Motor neuron (in vitro differentiated cells): ENCODE measurements around the gene NEDD9. TPM values are rescaled to one million over a fixed set of nuclear protein-coding genes. Genes with fewer than 3 reads are reported as not detected.

ENCODE experiments used
- ATAC-seq, 8 experiments: fragments of 200-7000 bp; cut with Tn5 transposase; replicated peaks in 6 of 8; 2 replicates each; pipeline ENCODE4 v1.8.0; 2021; ENCODE audit warnings: mild to moderate bottlenecking in 8 of 8, moderate library complexity in 8 of 8
- H3K27ac ChIP-seq, 2 donors: fragments of 250-450 bp; sonication (Bioruptor Pico); 2 replicates each; pipeline ENCODE4 v1.9.0; 2021; ENCODE audit warnings: antibody characterized with exemption in 2 of 2, mild to moderate bottlenecking in 2 of 2, moderate library complexity in 1 of 2
- H3K4me1 ChIP-seq, 2 donors: fragments of 250-450 bp; sonication (Bioruptor Pico); replicated peaks in 1 of 2; 2 replicates each; pipeline ENCODE4 v1.6.1; 2021; ENCODE audit warnings: antibody characterized with exemption in 2 of 2, mild to moderate bottlenecking in 2 of 2, moderate library complexity in 1 of 2
- H3K4me3 ChIP-seq, 5 donors: fragments of 250-450 bp; sonication (Bioruptor Pico); 2 replicates each; pipeline ENCODE4 v1.9.0; 2021; ENCODE audit warnings: antibody characterized with exemption in 5 of 5, mild to moderate bottlenecking in 5 of 5, moderate library complexity in 4 of 5
- WGBS, 10 experiments: fragments of 450-650 bp; shearing (Covaris generic); methylation state at CpG; one replicate each; pipeline ENCODE4 v1.0.0; 2022; 5-methylcytosine and 5-hydroxymethylcytosine counted together
- in situ Hi-C, 9 experiments: fragments of 400-800 bp; cut with MboI; loops; one replicate each; pipeline ENCODE4 v1.15.0; 2021; ENCODE audit warnings: low sequenced_read_pairs in 9 of 9, low pct_unique_long_range_greater_than_20kb in 2 of 9; ENCODE audit not compliant: unreplicated experiment in 9 of 9
- total RNA-seq, 8 experiments: library from RNA; unstranded; fragments of 300-600 nt; gene quantifications; 2 replicates each; pipeline versions ENCODE4 v1.2.3 to v1.2.4, GENCODE V29; 2022

Gene NEDD9
- total RNA-seq, 8 experiments from 2014 or later: 1.4 to 48.0 (median 6.5) TPM

DNA sequence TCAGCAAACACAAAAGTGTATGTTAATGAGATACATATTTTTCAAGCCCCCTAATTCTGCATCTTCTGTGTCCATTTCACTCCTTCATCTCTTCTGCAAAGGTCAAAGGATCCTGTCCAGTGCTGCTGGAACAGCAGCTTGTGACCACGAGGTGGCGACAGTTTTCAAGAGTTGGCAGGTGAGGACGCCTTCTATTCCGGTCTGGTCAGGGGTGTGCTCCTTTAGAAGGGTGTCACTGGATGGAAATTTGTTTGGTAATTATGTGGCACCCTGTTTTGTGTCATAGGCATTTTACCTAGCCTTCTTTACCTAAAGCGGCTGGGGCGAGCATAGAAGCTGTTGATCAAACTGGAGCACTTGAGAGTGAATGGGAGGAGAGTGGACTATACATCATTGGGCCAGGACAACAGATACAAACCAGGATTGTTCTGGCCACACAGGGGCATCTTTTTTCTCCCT lies 88.0 kb downstream of the NEDD9 start:
- in situ Hi-C loops: loop anchor here in 4 of 9 experiments (10.0 to 25.0 kb wide), 2 partner anchors 343 to 350 kb away; no protein-coding TSS in a partner anchor
- ATAC-seq: peak; percentile 81 to 97 (median 88)
- Histone ChIP-seq H3K4me3 (no peak overlapping the region), H3K4me1 (peaks cover 0 to 4% of the 10 kb centered on the region in 2 donors), H3K27ac (no peak overlapping the region)
- 3 to 85% (median 33%) methylated on average over 2 to 4 of the region's 6 CpGs; no CpG with 5 or more reads in 3 of the 10 experiments for WGBS, 10 experiments

DNA sequence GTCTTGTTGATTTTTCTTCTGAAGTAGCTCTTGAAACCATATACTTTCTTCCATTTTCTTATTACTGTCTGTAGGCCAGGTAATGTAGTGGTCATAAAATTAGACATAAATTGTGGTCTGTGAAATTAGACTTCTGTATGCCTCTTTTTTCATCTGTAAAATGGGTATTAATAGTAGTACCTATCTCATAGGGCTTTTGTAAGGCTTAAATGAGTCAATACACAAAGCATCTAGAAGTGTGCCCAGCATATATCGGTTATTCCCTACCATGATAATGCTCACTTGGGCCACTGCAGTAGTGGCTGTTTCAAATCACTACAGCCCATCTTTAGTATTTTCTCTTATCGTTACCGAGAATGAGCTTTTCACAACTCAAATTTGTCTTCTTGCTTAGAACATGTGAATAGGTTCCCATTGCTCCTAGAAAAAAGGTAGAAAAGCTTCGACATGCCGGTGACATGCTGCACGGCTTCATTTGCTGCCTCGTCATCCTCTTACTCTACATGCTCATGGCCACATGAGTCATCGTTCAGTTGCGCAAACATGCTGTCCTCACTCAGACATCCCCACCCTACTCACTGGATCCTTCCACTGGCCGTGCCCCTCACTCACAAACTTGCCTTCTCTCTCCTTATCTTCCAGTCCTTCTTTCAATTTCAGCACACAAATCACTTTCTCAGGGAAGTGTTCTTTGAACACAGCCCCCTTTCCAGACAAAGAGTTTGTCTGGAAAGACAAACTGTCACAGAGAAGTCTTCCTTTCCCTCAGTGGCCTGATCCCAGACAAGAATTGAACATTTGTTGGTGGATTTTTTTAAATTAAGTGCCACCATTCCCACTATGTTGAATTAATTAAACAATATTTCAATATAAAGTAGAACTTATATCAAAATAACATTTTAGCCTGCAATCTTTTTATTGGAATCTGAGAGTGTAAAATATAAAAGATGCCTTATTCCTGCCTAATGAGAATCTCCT lies 88.8 kb downstream of the NEDD9 start:
- no peak overlapping the region for H3K4me3 ChIP-seq
- 0 to 94% (median 74%) methylated on average over 1 to 10 of the region's 10 CpGs; no CpG with 5 or more reads in 2 of the 10 experiments for WGBS, 10 experiments
- H3K27ac ChIP-seq: no peak overlapping the region
- ATAC-seq: peak in 7 of 8 experiments; percentile 43 to 95 (median 81)
- H3K4me1 ChIP-seq: peaks cover 0 to 4% of the 10 kb centered on the region in 2 donors
- in situ Hi-C loops: loop anchor here in 4 of 9 experiments (10.0 to 25.0 kb wide), 2 partner anchors 344 to 351 kb away; no protein-coding TSS in a partner anchor

DNA sequence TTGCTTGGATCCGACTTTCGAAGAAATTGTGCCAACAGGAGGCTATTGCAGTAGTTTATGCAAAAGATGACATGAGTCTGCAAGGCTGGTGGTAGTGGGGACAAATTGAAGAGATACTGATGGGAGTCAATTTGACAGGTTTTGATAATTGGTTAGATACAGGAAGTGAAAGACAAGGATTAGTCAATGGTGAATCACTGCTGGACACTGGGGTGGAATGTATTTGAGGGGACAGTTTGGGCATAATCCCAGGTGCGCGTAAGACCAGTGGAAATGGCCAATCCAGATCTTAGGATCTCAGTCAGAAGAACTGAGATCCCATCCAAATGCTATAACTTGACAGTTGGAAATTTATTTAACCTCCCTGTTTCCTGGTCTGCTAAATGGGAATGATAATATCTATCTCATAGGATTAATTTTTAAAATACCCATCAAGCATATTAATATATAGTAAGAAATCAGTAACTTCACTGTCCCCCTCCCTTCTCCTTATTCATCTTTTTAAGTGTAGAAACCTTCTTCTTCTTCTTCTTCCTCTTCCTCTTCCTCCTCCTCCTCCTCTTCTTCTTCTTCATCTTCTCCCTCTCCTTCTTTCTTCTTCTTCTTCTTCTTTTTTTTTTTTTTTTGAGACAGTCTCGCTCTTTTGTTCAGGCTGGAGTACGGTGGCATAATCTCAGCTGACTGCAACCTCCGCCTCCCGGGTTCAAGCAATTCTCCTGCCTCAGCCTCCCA lies 90.0 kb downstream of the NEDD9 start:
- no peak for ATAC-seq
- WGBS, 10 experiments: 90 to 100% (median 98%) methylated on average over 1 to 8 of the region's 8 CpGs
- Histone ChIP-seq H3K4me3 (no peak overlapping the region), H3K27ac (no peak overlapping the region), H3K4me1 (peaks cover 0 to 4% of the 10 kb centered on the region in 2 donors)
- in situ Hi-C loops: loop anchor here in 4 of 9 experiments (10.0 to 25.0 kb wide), 2 partner anchors 345 to 352 kb away; no protein-coding TSS in a partner anchor

DNA sequence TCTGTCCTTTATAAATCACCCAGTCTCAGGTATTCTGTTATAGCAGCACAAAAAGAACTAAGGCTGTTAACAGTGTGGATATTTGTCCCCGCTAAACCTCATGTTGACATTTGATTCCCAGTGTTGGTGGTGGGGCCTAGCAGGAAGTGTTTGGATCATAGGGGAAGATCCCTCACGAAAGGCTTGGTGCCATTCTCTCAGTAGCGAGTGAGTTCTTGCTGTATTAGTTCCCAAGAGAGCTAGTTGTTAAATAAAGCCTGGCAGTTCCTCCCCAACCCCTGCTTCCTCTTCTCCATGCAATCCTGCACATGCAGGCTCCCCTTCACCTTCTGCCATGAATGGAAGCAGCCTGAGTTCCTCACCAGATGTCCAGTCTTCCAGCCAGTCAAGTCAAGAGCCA lies 91.2 kb downstream of the NEDD9 start:
- Histone ChIP-seq H3K4me1 (peaks cover 0 to 4% of the 10 kb centered on the region in 2 donors), H3K27ac (no peak overlapping the region), H3K4me3 (no peak overlapping the region)
- WGBS, 10 experiments: 90 to 100% (median 100%) methylated on average over 1 to 3 of the region's 3 CpGs; no CpG with 5 or more reads in 3 of the 10 experiments
- no peak for ATAC-seq
- in situ Hi-C loops: loop anchor here in 4 of 9 experiments (10.0 to 25.0 kb wide), 2 partner anchors 346 to 354 kb away; no protein-coding TSS in a partner anchor

DNA sequence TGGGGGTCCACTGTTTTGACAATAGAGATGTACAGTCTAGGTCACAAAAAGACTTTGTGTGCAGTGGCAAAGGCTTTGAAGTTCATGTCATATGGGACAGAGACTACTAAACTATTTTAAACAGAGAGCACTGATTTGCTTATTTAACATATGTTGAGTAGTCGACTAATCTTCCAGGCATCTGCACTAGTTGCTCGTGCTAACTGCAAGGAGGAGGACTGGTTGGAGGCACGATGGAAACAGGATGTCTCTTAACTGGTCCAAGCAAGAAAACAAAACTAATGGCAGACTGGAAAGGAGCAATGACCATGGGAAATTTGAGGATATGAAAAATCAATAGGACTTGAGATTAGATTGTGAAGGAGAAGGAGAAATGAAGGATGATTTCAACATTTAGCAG lies 92.4 kb downstream of the NEDD9 start:
- in situ Hi-C loops: loop anchor here in 4 of 9 experiments (10.0 to 25.0 kb wide), 2 partner anchors 347 to 355 kb away; no protein-coding TSS in a partner anchor
- 6 to 90% (median 70%) methylated on average over 2 to 3 of the region's 3 CpGs; no CpG with 5 or more reads in 2 of the 10 experiments for WGBS, 10 experiments
- peak in 1 of 8 experiments; percentile 19 for ATAC-seq
- H3K4me3 ChIP-seq: no peak overlapping the region
- H3K27ac ChIP-seq: no peak overlapping the region
- peaks cover 0 to 4% of the 10 kb centered on the region in 2 donors for H3K4me1 ChIP-seq

DNA sequence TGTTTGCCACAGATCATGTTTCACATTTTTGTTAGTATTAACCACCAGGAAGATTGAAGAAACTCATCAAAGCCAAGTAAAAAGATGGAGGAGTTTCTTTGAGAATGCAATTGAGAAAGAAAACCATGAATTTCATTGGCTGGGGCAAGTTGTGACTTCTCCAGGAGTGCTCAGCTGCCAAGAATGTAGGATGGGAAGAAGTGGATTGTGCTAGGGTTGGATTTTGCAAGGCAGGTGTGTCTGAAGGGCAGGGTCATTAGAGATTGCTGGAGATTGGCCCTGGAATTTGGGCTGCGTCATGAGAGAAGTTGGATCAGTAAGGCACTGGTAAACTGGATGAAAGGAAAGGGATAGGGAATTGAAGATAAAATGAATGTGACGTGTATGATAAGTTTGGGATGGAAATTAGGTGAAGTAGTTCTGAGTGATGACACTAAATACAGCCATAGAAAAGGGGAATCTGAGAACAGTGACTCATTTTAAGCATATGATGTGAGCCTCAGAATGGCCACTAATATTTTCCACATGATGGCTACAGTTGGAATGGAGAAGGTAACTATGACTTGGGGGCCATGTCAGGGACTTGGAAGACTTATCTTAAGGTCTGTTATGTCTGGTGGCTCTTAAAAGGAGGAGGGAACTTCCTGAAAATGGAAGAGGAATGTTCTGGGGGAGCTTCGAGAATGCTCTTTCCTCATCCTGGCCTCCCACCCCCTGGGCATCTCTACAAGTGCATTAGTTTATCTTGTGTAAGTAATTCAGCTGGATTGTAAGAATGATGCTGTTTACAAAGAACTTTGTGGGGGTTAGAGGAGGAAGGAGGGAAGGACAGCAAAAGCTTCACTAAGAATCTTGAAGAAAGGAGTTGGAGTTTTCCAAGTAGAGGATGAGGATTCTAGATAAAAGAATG lies 93.2 kb downstream of the NEDD9 start:
- H3K4me1 ChIP-seq: no peaks in the 10 kb centered on the region
- H3K4me3 ChIP-seq: no peak overlapping the region
- WGBS, 10 experiments: 73 to 100% (median 89%) methylated on average over 2 to 3 of the region's 3 CpGs; no CpG with 5 or more reads in 1 of the 10 experiments
- in situ Hi-C loops: loop anchor here in 1 of 9 experiments (25.0 kb wide), 1 partner anchor 348 kb away; no protein-coding TSS in a partner anchor
- no peak for ATAC-seq
- H3K27ac ChIP-seq: no peak overlapping the region

DNA sequence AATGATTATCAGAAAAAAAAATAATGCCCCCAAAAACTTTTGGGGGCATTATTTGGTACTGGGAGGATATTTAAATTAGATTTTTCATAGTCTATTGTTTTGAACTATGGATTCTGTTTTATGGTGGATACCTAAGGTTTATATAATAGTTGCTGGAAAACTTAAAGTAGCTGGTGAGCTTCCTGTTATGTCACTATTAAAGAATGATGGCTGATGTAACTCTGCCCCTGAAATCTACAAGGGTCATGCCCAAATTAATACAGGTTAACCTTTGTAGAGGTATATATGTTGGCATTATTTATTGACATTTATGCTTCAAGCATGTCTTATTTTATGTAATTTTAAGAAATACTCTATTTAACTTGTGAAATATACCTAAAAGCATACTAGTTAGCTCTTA lies 95.7 kb downstream of the NEDD9 start:
- Histone ChIP-seq H3K27ac (no peak overlapping the region), H3K4me3 (no peak overlapping the region), H3K4me1 (no peaks in the 10 kb centered on the region)
- in situ Hi-C loops: loop anchor here in 1 of 9 experiments (25.0 kb wide), 1 partner anchor 350 kb away; no protein-coding TSS in a partner anchor
- no peak for ATAC-seq

Other genes with a start within 250 kb of the NEDD9 start
- 10 to 100 TPM in 2 of 8 experiments, 1 to 10 TPM in 5, under 1 TPM in 1; 0.20 to 21.8 (median 6.4) TPM for gene ELOVL2, start 188.4 kb downstream of the NEDD9 start, total RNA-seq
- gene SMIM13, start 138.8 kb downstream of the NEDD9 start, total RNA-seq: 10 to 100 TPM; 10.7 to 32.4 (median 19.5) TPM
- gene ERVFRD-1, start 120.9 kb downstream of the NEDD9 start, total RNA-seq: 1 to 10 TPM in 5 of 8 experiments, under 1 TPM in 3; 0.49 to 3.9 (median 1.1) TPM